HUES6 (cell line): ENCODE measurements around the gene RNF4.
"Not testable (repeated sequence)": the region's sequence is repeated elsewhere in the genome, so short reads cannot be mapped to it uniquely, and the experiment has no call there.

Source experiments
- H3K27ac ChIP-seq: 2 replicates; pipeline ENCODE4 v1.7.0; 2013; ENCODE audit warnings: low read depth, mild to moderate bottlenecking, low read length, inconsistent platforms
- H3K27me3 ChIP-seq: 2 replicates; pipeline ENCODE4 v1.6.1; 2013; ENCODE audit warnings: low read length; ENCODE audit not compliant: control insufficient read depth, insufficient read depth
- H3K36me3 ChIP-seq: 2 replicates; pipeline ENCODE4 v1.6.1; 2013; ENCODE audit warnings: low read length; ENCODE audit not compliant: control insufficient read depth, insufficient read depth
- H3K4me1 ChIP-seq: 2 replicates; pipeline ENCODE4 v1.6.1; 2013; ENCODE audit warnings: low read length; ENCODE audit not compliant: control insufficient read depth, insufficient read depth
- H3K4me3 ChIP-seq: 2 replicates; pipeline ENCODE4 v1.5.1; 2013; ENCODE audit warnings: low read depth, low read length
- H3K9ac ChIP-seq: one replicate; pipeline ENCODE4 v1.6.1; 2013; ENCODE audit warnings: mild to moderate bottlenecking, low read length
- H3K9me3 ChIP-seq: 2 replicates; pipeline ENCODE4 v1.6.1; 2013; ENCODE audit warnings: low read depth, low read length; ENCODE audit not compliant: control insufficient read depth, insufficient read depth

RNF4 gene

DNA sequence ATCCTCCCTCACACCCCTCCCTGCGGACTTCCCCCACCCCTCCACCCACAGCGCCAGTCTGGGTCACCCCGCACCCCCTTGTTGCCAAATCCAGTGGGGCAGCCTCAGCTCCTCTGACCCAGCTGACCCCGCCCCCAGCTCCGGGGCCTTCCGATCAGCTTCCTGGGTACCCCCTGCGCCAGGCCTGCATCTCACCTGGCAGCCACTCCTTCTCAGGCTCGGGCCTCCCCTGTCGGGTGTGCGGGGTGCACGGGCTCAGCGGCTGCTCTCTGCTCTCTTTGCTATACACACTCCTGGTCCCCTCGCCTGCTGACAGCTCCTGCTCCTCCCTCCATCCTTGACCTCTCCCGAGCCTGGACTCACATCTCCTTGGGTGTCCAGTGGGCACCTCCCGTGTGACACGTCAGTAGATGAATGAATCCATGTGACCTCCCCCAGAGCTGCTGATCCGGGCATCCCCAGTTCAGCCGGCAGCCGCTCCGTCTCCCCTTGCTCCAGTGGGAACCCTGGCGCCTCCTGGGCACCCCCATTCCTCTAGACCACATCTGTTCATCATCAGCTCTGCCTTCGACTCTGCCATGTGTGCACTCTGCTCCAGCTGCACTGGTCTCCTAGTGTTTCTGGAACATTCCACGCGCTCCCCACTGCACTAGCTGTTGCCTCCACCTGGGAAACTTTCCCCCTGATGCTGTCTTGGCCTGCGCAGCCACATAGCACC lies 40.3 kb upstream of the RNF4 start:
- no peak overlapping the region for H3K9ac ChIP-seq
- H3K27me3 ChIP-seq, result no peaks in the 10 kb centered on the region
- H3K4me3 ChIP-seq, result no peak overlapping the region
- H3K4me1 ChIP-seq, result peaks cover 7% of the 10 kb centered on the region; the same call in 1 of the 2 replicates
- 0 out of 2 replicates have a peak, but pooled peaks cover 3% of the 10 kb centered on the region for H3K9me3 ChIP-seq
- no peak overlapping the region for H3K27ac ChIP-seq
- no peaks in the 10 kb centered on the region for H3K36me3 ChIP-seq

DNA sequence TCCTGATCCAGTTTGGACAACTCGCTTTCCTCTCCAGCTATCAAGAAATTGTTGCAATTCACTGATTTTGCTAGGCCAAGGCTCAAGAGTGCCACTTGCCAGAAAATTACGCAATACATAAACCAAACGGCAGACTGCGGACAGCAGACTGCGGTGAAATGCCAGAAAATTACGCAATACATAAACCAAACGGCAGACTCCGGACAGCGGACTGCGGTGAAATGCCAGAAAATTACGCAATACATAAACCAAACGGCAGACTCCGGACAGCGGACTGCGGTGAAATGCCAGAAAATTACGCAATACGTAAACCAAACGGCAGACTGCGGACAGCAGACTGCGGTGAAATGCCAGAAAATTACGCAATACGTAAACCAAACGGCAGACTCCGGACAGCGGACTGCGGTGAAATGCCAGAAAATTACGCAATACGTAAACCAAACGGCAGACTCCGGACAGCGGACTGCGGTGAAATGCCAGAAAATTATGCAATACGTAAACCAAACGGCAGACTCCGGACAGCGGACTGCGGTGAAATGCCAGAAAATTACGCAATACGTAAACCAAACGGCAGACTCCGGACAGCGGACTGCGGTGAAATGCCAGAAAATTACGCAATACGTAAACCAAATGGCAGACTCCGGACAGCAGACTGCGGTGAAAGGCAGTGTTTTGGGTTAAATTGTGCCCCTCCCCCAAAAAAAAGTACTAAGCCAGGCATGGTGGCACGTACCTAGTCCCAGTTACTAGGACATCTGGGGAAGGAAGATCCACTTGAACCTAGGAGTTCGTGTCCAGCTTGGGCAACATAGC lies 38.8 kb upstream of the RNF4 start:
- not testable (repeated sequence) for H3K9me3 ChIP-seq, H3K27ac ChIP-seq, H3K27me3 ChIP-seq

DNA sequence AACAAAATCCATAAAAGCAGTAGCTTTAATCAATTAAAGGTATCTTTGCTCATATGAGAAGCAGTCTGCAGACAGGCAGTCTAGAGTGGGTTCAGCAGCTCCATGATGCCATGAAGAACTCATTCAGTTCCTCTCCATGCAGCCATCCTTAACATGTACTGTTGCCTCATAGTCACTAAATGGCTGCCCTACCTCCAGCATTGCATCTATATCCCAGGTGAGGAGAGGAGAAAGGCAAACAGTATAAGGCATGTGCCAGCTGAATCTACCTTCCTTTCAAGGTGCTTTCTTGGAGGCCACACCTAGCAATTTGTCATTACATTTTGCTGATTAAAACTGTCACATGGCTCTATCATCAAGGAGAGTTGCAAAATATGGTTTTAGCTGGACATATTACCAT lies 36.9 kb upstream of the RNF4 start:
- H3K9ac ChIP-seq, result no peak overlapping the region
- peaks cover 10% of the 10 kb centered on the region; the same call in 1 of the 2 replicates for H3K4me1 ChIP-seq
- H3K27me3 ChIP-seq, result no peaks in the 10 kb centered on the region
- H3K36me3 ChIP-seq, result no peaks in the 10 kb centered on the region
- H3K4me3 ChIP-seq, result no peak overlapping the region
- H3K9me3 ChIP-seq, result 0 out of 2 replicates have a peak, but pooled peaks cover 3% of the 10 kb centered on the region
- H3K27ac ChIP-seq, result no peak overlapping the region

More for the DNA sequence above, 38.8 kb upstream of the RNF4 start:
- not testable (repeated sequence) for H3K4me3 ChIP-seq, H3K36me3 ChIP-seq, H3K9ac ChIP-seq, H3K4me1 ChIP-seq

DNA sequence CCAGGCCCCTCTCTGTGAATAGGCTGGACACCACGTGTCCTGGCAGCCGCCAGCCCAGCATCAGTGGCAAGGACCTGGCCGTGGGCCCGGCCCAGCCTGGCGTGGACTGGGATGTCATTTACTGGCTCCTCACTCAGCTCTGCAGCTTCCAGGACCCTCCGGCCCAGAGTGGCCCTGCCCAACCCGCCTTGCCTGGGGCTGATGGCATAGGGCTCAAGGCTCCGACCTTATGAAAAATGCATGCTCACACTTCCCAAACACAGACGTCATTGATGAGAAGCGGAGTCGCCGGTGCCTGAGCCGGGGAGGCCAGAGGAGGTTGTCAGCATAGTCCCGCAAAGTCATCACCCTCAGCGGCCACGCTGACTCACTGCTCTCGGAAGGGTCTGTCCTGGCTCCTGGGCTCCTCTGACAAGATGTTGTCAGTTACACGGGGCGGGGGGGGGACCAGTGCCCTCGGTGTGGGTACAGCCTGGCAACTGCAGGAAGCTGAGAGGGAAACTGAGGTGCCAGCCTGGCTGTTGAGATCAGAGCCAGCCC lies 35.8 kb upstream of the RNF4 start:
- no peaks in the 10 kb centered on the region for H3K36me3 ChIP-seq
- H3K9ac ChIP-seq, result no peak overlapping the region
- no peaks in the 10 kb centered on the region for H3K27me3 ChIP-seq
- H3K4me1 ChIP-seq, result peaks cover 10% of the 10 kb centered on the region; the same call in 1 of the 2 replicates
- H3K9me3 ChIP-seq, result 0 out of 2 replicates have a peak, but pooled peaks cover 3% of the 10 kb centered on the region
- H3K27ac ChIP-seq, result no peak overlapping the region
- no peak overlapping the region for H3K4me3 ChIP-seq

DNA sequence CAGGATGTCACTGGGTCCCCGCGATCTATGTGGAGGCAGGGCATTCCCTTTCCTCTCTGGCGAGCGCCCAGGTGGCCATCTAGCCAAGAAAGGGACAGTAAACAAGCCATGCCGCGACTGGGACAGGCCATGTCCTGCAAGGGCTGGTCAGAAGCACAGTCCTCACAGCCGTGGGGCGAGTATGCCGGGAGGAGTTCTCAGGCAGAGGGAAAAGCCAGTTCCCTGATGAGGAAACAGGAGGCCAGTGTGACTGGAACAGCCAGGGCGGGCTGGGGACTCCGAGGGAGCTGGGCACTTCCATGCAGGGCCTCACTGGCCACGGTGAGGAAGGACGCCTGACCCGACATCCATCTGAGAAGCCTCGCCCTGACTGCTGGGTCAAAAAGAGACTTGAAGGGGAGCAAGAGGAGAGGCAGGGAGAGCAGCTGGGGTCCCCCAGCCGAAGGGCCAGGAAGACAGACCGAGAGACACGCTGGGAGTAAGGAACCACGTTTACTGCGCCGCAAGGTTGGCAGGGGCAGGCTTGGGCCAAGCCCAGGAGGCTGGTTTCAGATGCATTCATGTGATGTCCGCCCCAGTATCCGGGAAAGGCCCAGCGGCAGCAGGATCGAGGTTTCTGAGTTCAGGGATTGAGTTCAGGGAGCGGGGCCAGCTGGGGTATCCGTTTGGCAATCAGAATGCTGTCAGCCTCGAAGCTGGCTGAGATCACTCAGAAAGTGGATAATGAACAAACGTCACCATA lies 35.1 kb upstream of the RNF4 start:
- Histone ChIP-seq H3K36me3 (no peaks in the 10 kb centered on the region), H3K9ac (no peak overlapping the region), H3K4me1 (peaks cover 10% of the 10 kb centered on the region; the same call in 1 of the 2 replicates), H3K4me3 (no peak overlapping the region), H3K9me3 (0 out of 2 replicates have a peak, but pooled peaks cover 3% of the 10 kb centered on the region), H3K27me3 (no peaks in the 10 kb centered on the region), H3K27ac (no peak overlapping the region)

DNA sequence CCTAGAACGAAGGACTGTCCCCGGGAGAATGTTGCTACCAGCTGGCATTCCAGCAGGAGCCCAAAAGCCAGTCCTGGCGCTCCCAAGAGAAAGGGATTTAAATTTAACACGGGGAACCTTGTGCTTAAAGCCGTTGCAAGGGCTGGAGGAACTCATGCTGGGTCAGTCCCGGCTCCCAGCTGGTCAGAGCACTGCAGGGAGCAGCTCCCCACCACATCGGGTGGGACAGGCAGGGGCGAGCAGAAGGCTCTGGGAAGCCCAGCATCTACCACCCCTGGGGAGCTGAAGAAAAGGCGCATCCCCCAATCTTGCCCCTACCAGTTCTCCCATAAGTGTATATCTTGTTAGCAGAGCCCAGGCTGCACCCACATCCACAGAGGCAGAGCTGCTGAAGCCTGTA lies 34.5 kb upstream of the RNF4 start:
- H3K9me3 ChIP-seq, result 0 out of 2 replicates have a peak, but pooled peaks cover 3% of the 10 kb centered on the region
- no peak overlapping the region for H3K9ac ChIP-seq
- H3K36me3 ChIP-seq, result no peaks in the 10 kb centered on the region
- H3K27ac ChIP-seq, result no peak overlapping the region
- peaks cover 10% of the 10 kb centered on the region; the same call in 1 of the 2 replicates for H3K4me1 ChIP-seq
- H3K4me3 ChIP-seq, result no peak overlapping the region
- no peaks in the 10 kb centered on the region for H3K27me3 ChIP-seq

DNA sequence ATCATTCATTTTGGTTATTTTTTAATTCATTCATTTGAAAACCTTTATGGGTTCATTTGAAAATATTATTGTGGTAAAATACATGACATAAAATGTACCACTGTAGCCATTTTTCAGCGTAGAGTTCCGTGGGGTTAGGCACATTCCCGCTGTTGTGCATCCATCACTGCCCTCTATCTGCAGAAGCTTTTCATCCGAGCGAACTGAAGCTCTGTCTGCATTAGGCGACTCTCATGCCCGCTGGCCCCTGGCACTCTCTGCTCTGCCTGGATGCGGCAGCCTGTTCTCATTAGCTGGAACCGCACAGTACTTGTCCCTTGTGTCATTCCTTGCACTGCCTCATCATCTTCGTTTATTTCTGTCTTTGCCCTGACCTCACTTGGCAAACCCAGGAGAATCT lies 32.6 kb upstream of the RNF4 start:
- Histone ChIP-seq H3K9me3 (0 out of 2 replicates have a peak, but pooled peaks cover 3% of the 10 kb centered on the region), H3K4me3 (no peak overlapping the region), H3K9ac (no peak overlapping the region), H3K36me3 (no peaks in the 10 kb centered on the region), H3K27ac (no peak overlapping the region), H3K27me3 (no peaks in the 10 kb centered on the region), H3K4me1 (peaks cover 10% of the 10 kb centered on the region; the same call in 1 of the 2 replicates)

DNA sequence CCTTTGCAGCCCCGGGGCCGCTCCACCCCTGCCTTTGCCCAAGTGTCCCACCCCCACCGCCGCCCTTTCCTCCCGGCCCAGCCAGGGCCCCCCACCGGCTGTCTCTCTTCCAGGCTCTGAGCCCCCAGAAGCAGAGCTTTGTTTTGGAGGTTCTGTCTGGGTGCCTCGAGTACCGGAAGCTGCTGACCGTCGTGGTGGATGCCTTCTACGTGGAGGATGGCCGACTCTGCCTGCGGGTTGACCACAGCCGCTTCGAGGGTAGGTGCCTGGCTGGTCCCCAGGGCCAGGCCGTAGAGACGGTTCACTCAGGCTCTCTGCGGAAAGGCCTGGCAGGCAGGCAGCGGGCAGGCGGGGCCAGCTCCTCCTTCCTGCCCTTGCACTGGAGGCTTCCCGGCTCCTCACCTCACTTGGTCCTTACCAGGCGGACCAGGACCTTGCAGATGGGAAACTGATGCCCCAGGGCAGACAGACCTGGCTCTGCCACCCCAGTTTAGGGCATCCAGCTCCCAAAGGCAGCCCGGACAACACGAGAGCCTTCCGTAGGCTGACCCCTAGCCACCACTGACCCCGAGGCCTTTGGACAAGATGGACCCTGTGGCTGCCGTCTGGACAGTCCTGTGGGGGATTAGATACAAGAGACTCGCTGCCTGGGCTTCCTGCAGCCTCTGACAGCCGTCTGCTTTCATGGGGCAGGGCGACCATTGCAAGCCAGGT lies 32.0 kb upstream of the RNF4 start:
- peaks cover 11% of the 10 kb centered on the region for H3K4me1 ChIP-seq
- H3K9ac ChIP-seq, result no peak overlapping the region
- no peaks in the 10 kb centered on the region for H3K27me3 ChIP-seq
- no peaks in the 10 kb centered on the region for H3K36me3 ChIP-seq
- H3K4me3 ChIP-seq, result no peak overlapping the region
- H3K9me3 ChIP-seq, result 0 out of 2 replicates have a peak, but pooled peaks cover 2% of the 10 kb centered on the region
- H3K27ac ChIP-seq, result no peak overlapping the region

DNA sequence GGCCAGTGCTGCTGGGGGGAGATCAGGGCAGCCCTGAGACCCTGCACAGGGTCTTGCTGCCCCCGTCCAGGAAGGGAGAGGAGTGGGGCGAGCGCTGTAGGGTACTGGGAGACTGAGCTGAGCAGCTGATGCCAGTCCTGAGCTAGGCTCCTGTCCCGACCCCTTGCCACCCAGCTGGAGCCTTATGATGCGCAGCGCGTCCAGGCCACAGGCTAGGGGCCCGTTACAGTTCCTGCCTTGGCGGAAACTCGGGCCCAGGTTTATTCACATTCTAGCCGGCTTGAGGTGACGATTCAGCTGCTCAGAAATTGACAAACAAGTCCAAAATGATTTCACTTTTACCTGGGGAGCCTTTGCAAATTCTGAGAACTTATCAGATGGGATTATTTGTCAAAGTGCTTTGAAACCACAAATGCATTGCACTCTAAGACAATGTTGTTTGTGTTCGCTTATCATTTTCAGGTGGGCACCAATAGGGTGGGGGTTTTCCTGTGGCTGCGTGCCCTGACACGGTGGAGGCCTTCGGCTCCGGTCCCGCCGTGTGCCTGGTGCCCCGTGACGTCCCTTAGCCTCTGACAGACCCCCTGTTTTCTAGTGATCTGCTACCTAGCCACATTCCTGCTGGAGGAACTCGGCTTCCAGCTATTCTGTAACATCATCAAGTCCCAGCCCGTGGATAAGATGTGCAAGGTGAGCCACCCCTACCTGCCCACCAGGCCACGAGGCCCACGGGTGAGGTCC lies 31.3 kb upstream of the RNF4 start:
- H3K36me3 ChIP-seq, result no peaks in the 10 kb centered on the region
- H3K27me3 ChIP-seq, result no peaks in the 10 kb centered on the region
- peaks cover 15% of the 10 kb centered on the region for H3K4me1 ChIP-seq
- no peaks in the 10 kb centered on the region for H3K9me3 ChIP-seq
- no peak overlapping the region for H3K4me3 ChIP-seq
- H3K27ac ChIP-seq, result no peak overlapping the region
- H3K9ac ChIP-seq, result no peak overlapping the region
